GM08714 (cell line): Measurements from ENCODE around the gene VANGL2.

ENCODE experiments used
- H3K4me3 ChIP-seq: fragments of 200-500 bp; sonication (Bioruptor generic); 2 replicates; pipeline ENCODE4 v1.5.1; 2014; ENCODE audit warnings: mild to moderate bottlenecking, low read length, inconsistent platforms
- ZNF274 ChIP-seq: IDR thresholded peaks from 2 replicates; pipeline ENCODE4 v1.6.1; 2012; ENCODE audit warnings: mild to moderate bottlenecking, low read depth, low read length

Gene VANGL2

GRCh38 chr1:160406131-160406968, 6.0 kb downstream of the VANGL2 start:
- no peak for TF ChIP-seq ZNF274
- no peak overlapping the region for H3K4me3 ChIP-seq

GRCh38 chr1:160407839-160408801, 7.8 kb downstream of the VANGL2 start:
- H3K4me3 ChIP-seq = no peak overlapping the region
- TF ChIP-seq ZNF274 = no peak

GRCh38 chr1:160408864-160409263, 8.5 kb downstream of the VANGL2 start:
- H3K4me3 ChIP-seq = no peak overlapping the region
- no peak for TF ChIP-seq ZNF274

- no peak overlapping the region for H3K4me3 ChIP-seq
- TF ChIP-seq ZNF274 = no peak
These were observed 9.1 kb downstream of the VANGL2 start for GRCh38 chr1:160409486-160409885.

- TF ChIP-seq ZNF274 = no peak
- H3K4me3 ChIP-seq = no peak overlapping the region
These were observed 10.1 kb downstream of the VANGL2 start for GRCh38 chr1:160410406-160411005.

- H3K4me3 ChIP-seq = no peak overlapping the region
- no peak for TF ChIP-seq ZNF274
These were observed 11.1 kb downstream of the VANGL2 start for GRCh38 chr1:160411271-160412027.

GRCh38 chr1:160412028-160412362, 11.6 kb downstream of the VANGL2 start:
- no peak overlapping the region for H3K4me3 ChIP-seq
- TF ChIP-seq ZNF274 = no peak

- no peak overlapping the region for H3K4me3 ChIP-seq
These were observed 13.4 kb downstream of the VANGL2 start for GRCh38 chr1:160413716-160414115.

GRCh38 chr1:160414881-160415280, 14.5 kb downstream of the VANGL2 start:
- H3K4me3 ChIP-seq = no peak overlapping the region
- TF ChIP-seq ZNF274 = no peak

More at GRCh38 chr1:160413716-160414115, 13.4 kb downstream of the VANGL2 start:
- no peak for TF ChIP-seq ZNF274

GRCh38 chr1:160415696-160416290, 15.4 kb downstream of the VANGL2 start:
- TF ChIP-seq ZNF274 = no peak
- no peak overlapping the region for H3K4me3 ChIP-seq

- H3K4me3 ChIP-seq = no peak overlapping the region
These were observed 16.0 kb downstream of the VANGL2 start for GRCh38 chr1:160416369-160416768.

GRCh38 chr1:160418483-160418882, 18.1 kb downstream of the VANGL2 start:
- H3K4me3 ChIP-seq = no peak overlapping the region
- TF ChIP-seq ZNF274 = no peak

More at GRCh38 chr1:160416369-160416768, 16.0 kb downstream of the VANGL2 start:
- no peak for TF ChIP-seq ZNF274

- no peak for TF ChIP-seq ZNF274
- H3K4me3 ChIP-seq = no peak overlapping the region
These were observed 18.9 kb downstream of the VANGL2 start for GRCh38 chr1:160419150-160419837.

- TF ChIP-seq ZNF274 = no peak
- H3K4me3 ChIP-seq = no peak overlapping the region
These were observed 19.4 kb downstream of the VANGL2 start for GRCh38 chr1:160419838-160420169.
